RKO (cell line): ENCODE data around the gene APPBP2.

Experiments
- DNase-seq: peaks from one replicate; pipeline ENCODE4 v3.0.0-alpha.2; 2016; ENCODE audit warnings: low spot score

Gene APPBP2

GRCh38 chr17:60393840-60394723, 132.0 kb downstream of the APPBP2 start:
- no peak for DNase-seq
